GM21825 (cell line): ENCODE results near the gene PRDX5.

ENCODE experiments used
- ATAC-seq: cut with Tn5 transposase; IDR thresholded peaks from one replicate; pipeline ENCODE4 v1.9.1; 2021; ENCODE audit warnings: mild to moderate bottlenecking, moderate library complexity; ENCODE audit not compliant: unreplicated experiment

Gene PRDX5

GRCh38 chr11:64317961-64318765 is at the start of gene PRDX5:
TSS of gene PRDX5 (plus strand) at chr11:64318121. CDS start at chr11:64318216, 95 bp downstream.
- peak; percentile 56 for ATAC-seq

GRCh38 chr11:64268893-64269539 is 48.9 kb upstream of the PRDX5 start:
- peak; percentile 10 for ATAC-seq

GRCh38 chr11:64269540-64270220 is 48.2 kb upstream of the PRDX5 start:
- peak; percentile 56 for ATAC-seq

- ATAC-seq: no peak
Observed at GRCh38 chr11:64275031-64275800, 42.7 kb upstream of the PRDX5 start.

GRCh38 chr11:64275841-64276240 is 42.1 kb upstream of the PRDX5 start:
- no peak for ATAC-seq

GRCh38 chr11:64276653-64277431 is 41.1 kb upstream of the PRDX5 start:
- no peak for ATAC-seq

- ATAC-seq: no peak
Observed at GRCh38 chr11:64278576-64279190, 39.2 kb upstream of the PRDX5 start.

- no peak for ATAC-seq
Observed at GRCh38 chr11:64281957-64282770, 35.8 kb upstream of the PRDX5 start.

GRCh38 chr11:64283092-64283491 is 34.8 kb upstream of the PRDX5 start:
- no peak for ATAC-seq

GRCh38 chr11:64284048-64284961 is 33.6 kb upstream of the PRDX5 start, which contains the start of gene BAD:
TSS of gene BAD (minus strand) at chr11:64284665. CDS start at chr11:64284368, 297 bp downstream.
- peak; percentile 63 for ATAC-seq

GRCh38 chr11:64284962-64285884 is 32.7 kb upstream of the PRDX5 start, which contains the start of gene GPR137:
TSS of gene GPR137 (plus strand) at chr11:64285848. CDS start at chr11:64286525, 677 bp downstream.
- peak; percentile 45 for ATAC-seq

- ATAC-seq: no peak
Observed at GRCh38 chr11:64285885-64286800, 31.8 kb upstream of the PRDX5 start.

- ATAC-seq: no peak
Observed at GRCh38 chr11:64286801-64287159, 31.1 kb upstream of the PRDX5 start.

- ATAC-seq: no peak
Observed at GRCh38 chr11:64287676-64288352, 30.1 kb upstream of the PRDX5 start.

GRCh38 chr11:64288353-64288750 is 29.6 kb upstream of the PRDX5 start:
- no peak for ATAC-seq
